G401.6 (cell line): Measurements from ENCODE around the gene BOD1L1.

Source experiments
- FAIRE-seq: peaks from 2 replicates; lab custom pipeline; 2012; peaks lifted over from hg19 to GRCh38; lab: Jason Lieb, UNC

The BOD1L1 gene

DNA sequence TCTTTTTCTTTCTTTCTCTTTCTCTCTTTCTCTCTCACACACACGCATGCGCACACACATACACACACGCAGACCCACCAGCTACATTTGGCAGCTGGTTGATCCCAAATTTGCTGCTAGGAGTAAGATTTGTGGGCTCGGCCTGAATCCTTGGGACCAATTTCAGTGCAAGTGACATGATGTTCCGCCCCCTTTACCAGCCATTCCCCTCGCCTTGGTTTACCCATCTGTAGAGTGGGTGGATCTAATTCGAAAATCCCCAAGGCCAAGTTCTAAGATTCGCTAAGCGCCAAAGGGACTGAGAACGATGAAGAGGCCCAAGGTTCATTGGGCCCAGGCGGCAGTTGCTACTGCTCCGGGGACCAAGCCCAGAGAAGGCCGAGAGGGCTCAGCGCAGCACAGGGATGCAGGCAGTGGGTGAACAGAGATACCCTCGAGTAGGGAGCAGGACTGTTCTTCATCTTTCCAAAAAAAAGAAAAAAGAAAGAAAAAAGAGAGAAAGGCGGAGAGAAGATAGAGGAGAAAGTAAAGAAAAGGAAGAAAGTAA, 89.0 kb downstream of the BOD1L1 start:
- FAIRE-seq = no peak

DNA sequence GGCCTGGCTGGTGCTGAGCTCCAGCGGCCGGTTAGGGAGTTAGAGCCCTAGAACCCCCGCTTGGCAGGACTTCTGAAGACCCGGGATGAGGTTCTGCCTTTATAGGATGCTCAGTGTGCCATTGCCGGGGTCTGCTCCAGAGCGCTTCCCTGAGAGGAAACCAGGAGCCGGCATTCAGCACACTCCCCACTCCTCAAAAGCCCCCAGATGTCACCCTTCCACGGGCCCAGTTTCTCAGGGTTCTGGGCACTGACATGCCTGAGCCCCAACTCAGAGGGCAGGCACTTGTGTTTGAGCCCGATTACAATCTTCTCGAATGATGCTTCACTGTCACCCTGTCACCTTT, 89.7 kb downstream of the BOD1L1 start:
- FAIRE-seq = no peak

DNA sequence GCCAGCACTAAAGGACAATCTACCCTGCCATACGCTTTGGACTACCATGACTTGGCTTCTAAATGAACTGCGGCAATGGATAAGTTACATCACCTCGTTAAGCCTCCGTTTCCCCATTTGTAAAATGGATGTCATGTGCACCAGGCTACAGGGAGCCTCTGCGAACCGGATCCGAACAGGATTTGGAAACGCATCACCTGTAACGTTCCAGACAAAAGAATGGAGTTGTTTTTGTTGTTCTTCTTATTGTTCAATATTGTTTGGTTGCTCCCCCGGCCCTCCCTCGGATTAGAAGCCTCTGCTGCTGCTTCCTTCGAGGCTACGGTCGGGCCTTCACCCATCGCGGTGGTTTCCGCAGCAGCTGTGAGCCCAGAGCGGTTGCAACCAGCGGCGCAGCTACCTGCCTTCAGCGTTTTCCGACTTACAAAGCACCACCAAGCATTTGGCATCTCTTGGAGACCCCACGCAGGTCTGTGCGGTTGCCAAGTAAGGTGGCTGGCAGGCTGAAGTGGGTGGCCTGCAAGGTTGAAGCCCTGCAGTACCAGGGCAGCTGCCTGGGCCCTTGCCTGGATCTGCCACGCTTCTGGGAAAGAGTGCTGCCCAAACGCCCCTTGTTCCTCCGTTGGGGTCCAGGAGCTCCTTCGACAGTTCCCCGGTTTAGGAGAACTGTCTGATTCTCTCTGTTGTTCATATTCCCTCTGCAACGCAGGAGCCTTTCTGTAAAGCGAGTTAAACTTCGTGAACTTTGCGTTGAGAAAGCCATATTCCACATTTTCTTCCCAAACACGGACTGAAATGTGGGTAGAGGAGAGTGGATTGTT, 90.3 kb downstream of the BOD1L1 start:
- no peak for FAIRE-seq

DNA sequence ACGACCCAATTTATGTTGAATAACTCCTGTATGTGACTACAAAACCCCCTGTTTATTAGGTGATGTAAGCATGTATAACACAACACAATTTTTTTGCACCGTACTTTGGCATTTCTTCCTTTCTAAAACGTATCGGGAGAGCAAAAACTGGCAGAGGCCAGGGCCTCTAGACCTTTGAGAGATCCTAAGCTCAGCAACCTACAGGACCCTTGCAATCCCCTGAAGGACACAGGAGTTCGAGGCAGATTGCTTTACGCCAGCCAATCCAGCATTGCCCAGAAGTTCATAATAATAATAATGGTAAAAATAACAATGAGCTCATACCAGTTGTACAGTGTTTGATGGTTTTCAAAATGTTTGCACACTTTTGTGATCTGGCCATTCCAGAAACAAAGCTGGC, 90.9 kb downstream of the BOD1L1 start:
- no peak for FAIRE-seq

DNA sequence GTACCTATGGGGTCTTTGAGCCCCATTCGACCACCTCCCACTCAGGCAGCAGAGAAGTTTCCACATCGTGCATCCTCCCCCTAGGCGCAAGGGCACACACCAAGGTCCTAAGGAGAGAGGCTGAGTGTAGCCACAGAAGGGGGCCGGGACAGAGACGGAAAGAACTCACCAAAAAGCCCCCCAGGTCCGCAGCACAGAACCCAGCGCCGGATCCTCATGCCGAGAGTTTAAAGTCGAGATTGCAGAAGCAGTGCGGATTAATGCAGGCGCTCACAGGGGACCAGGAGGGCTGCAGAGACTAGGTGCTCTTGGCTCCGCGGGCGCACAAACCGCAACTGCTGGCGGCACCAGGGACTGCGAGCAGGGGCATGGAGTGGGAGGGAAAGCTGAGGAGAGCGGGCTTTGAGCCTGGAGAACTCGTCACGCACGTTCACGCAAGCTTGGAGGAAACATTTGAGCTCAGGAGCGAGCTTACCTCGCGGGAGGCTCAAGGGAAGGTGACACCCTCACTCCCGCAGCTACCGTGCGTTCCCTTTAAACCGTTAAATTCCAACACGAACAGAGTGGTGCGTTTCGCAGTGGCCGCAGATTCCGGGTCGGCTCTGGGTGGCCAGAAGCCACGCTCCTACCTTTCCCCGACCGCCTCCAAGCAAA, 91.7 kb downstream of the BOD1L1 start:
- no peak for FAIRE-seq

DNA sequence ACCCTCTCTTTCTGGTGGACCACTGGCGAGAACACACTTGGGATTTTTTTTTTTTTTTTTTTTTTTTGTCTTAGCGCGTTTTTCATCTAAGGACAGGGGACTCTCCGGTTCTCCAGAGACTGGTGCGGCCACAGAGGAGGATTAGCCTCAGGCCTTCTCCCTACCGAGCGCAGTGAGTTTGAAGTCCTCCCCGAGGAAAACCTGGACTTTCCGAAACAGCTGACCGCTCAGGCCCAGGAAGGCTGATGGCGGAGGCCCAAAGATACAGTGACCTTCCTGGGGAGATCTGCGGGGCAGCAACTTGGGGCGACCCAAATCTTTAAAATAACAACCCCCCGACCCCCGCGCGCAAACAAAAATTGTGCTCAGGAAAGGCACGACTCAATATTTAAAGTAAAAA, 92.4 kb downstream of the BOD1L1 start:
- no peak for FAIRE-seq

DNA sequence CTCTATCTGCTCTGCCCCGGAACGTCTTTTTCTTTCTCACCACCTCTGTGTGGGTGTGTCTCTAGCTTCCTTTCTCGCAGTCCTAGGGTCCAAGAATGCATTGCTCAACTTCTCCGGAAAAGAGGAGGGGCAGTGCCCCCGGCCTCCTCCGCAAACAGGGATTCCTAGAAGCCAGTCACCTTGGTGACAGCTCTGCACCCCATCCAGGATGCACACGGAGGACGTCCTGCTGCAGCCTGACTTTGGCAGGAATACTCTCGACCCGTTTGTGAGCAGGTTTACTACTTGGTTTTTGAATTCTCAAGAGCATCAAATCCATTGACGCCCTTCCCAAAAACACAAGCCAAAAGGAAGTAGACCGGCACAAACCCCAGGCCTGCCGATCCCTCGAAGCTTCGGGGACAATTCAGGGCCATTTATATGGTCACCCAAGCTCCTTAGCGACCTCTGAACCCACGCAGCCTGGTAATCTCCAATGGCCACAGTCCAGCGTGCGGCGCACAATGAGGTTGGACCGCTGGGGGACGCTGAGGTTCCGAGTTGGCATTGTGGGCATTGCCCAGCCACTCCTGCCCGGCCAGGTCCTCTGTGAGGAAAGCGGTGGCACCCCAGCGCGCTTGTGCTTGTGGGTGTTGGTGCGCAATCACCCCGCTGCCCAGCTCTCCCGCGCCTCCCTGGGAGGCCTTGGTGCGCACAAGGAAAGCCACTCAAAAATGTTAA, 93.0 kb downstream of the BOD1L1 start:
- no peak for FAIRE-seq

DNA sequence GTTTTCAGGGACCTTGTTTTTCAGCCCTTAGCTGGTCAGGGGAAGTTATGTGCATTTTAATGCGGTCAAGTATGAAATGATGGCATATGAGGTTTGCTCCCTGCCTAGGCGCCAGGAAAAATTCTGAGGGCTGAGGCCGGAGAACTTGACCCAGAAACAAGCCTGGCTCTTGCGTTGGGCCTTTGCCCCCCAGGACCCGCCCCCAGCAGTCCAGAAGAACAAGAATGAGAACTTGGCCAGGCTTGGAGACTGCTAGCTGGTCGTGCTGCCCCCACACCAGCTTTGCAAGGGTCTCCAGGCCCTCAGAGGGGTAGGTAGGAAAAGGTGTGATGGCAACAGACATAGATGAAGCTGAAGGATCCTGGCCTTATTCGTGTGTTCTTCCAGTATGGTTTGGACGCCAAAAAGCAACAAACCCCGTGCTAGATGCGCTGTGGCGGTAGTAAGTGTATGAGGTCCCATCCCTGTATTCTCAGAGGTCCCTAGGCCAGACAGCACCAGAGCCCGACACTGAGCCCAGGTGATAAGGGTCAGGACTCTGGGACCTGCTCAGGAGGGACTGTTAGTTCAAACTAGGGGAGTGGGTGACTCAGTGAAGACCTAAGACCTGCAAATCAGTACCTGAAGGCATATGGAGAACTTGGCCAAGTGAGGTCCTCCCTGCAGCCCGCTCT, 93.7 kb downstream of the BOD1L1 start:
- no peak for FAIRE-seq

DNA sequence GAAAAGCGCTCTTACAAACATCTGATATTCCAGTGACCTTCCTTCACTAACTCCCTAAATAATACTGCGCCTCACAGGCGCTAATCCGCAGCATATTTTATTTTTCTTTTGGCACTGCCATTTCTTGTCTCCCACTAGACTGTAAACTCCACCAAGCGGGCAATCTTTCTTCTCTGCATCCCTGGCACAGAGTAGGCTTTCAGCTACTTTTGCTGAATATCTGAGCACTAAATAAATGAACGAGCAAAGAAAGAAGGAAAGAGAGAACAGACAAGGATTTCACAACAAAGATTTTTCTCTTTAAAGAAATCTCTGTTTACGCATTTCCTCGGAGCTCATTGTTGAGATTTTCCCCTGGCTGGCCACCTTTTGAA, 95.9 kb downstream of the BOD1L1 start:
- no peak for FAIRE-seq

DNA sequence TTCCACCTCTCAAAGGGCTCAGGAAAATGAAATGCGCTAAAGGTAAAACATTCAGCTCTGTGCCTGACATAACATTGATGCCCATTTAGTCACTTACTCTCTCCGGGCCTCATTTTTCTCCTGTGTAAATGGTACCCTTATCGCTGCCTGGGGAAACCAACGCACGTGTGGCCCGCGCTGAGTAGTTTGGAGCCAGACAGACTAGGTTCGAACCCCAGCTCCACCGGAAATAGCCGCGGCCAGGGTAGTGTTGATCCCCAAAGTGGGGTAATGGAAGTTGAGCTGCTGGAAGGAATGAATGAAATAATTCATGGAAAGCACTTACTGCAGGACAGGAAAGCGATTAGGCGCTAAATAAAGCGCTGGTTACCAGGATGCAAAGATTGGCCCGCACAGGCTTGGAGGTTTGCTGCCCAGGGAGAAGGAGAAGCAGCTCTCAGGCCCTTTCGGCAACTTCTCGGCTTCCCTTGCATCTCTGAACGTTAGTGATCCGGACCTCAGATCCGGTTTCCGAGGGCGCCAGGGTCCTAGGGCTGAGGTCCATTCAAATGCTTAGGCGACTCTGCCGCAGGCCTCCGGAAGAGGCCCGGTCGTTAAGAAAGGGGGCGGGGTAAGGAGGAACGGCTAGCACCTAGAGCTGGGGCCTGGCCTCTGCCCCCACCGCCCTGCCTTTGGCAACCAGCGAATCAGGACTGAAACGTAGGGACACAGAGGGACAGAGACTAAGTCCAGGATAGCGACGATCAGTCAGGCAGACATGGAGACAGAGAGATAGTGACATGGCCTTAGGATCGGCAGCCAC, 96.5 kb downstream of the BOD1L1 start:
- FAIRE-seq = no peak

DNA sequence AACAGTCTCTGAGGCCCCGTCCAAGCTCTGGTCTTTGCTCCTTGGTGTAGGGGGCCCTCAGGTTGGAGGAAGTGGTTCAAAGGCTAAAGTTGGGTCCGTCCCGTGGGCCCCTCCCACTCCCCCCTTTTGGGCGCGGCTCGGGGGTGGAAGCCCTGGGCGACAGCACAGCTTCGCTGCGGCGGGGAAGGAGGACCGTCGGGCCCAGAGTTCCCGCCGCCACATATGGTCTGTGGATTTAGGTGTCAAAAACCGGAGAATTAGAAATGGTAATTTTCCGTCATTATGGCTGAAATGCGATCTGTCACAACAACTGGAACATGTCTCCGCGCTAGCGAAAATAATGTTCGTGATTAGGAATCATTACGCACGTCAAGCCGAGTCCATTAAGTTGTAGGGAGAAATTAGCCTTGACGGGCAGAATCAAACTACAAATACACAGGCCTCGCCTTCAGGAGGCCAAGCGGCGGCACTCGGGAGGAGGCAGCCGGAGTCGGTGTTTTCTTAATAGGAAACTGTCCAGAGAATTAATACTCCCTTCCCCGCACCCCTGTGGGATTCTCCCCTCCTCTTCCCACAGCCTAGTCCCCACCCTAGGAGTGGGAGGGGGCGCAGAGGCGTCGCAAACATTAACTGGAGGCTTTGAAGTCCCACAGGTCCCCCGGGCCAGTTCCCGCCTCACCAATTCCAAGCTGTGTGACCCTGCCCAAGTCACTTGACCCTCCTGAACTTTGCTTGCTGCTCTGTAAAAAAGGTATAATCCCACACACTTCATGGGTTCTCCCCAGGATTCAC, 98.2 kb downstream of the BOD1L1 start:
- FAIRE-seq = no peak

DNA sequence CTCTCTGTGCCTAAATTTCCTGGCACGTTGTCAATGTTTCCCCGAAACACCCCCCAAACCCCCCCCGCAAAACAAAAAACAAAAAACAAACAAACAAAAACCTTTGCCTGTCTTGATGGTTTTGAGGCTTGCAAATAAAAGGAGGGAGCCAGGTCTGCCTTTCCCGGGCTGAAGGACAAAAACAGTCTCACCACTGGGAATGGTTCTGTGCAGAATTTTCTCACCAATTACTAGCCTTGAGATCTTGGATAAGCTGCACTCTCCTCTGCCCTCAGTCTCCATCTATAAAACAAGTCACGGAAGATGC, 98.8 kb downstream of the BOD1L1 start:
- no peak for FAIRE-seq

DNA sequence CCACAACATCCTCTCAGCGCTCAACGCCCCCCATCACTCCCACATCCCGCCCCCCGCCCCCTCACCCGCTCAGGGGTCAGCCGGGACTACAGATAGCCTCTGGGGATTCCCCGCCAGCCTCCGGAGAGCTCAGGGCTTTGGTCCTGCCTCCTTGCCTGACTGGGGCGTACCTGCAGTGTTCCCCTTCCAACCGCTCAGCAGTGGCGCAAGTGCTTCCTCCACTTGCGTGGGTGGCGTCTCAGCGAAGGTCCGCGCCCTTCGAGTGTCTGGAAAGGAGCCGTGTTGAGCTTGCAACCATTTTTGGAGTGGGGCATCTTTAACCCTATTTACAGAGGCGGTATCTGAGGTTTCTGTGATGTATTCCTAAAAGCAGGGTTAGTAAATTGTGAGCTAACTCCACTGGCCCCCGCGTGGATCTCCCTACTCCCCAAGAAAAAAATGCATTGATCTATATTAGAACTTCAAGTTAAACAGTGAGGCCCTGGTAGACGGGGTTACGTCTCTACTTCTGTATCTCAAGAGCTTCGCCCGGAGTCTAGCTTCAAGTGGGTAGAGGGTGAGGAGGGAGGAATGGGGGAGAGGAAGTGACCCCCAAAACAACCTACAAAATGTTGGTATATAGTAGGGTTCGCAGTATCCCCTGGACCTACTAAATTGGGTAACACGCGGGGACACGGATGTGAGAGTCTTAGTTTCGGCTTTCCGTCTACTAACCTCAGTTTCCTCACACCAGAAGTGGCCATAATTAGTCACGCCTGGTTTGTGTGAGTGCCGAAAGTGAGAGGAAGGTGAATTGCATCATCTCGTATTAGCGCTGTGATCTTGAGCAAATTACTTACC, 99.3 kb downstream of the BOD1L1 start:
- no peak for FAIRE-seq

DNA sequence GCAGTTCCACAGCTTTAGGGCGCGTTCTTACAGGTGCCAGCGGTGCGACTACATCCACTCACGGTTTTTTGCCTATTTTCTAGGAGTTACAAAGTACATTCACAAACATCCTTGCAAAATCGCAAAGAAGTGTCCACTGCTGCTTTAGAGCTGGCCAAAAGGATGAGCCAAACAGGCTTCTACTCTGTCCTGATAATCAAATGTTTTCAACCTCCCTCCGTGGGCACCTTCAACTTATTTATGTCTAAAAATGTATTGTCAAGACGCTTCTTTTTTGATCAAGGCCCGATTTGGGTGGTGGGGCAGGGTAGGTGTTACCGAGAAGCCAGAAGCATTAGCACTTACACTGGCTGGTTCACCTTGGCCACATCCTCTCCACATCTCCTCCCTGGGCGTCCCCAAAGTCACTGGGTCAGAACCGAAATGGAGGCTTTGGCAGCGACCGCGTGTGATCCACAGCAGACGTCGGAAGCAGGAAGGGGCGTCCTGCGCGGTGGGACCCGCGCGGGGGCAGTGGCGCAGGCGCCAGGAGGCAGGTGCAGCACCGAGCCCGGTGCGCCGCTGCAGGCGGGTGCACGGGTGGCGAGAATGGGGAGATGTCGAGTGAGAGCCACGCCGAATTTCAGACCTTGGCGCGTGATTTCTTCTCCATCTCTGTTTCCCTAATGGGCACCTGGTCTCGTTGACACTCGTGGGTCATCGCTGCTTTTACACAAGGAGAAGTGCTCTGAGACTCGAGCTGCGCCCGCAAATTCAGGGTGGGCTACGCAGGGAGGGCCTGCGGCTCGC, 100.1 kb downstream of the BOD1L1 start:
- no peak for FAIRE-seq

DNA sequence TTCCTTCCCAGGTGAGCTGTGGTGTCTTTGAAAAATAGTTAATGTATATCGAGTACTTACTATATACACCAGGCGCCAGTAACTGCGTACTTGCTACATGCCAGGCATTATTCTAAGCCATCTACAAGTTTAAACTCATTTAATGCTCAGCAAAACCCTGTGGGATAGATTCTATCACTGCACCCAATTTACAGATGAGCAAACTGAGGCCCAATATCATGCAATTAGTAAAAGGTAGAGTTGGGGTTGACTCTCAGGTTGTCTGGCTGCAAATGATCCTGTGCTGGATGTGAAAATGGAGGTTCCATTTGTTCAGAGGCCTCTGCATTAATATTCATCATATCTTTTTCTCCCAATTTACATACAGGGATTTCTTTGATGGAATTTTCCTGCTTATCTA, 100.9 kb downstream of the BOD1L1 start:
- no peak for FAIRE-seq

DNA sequence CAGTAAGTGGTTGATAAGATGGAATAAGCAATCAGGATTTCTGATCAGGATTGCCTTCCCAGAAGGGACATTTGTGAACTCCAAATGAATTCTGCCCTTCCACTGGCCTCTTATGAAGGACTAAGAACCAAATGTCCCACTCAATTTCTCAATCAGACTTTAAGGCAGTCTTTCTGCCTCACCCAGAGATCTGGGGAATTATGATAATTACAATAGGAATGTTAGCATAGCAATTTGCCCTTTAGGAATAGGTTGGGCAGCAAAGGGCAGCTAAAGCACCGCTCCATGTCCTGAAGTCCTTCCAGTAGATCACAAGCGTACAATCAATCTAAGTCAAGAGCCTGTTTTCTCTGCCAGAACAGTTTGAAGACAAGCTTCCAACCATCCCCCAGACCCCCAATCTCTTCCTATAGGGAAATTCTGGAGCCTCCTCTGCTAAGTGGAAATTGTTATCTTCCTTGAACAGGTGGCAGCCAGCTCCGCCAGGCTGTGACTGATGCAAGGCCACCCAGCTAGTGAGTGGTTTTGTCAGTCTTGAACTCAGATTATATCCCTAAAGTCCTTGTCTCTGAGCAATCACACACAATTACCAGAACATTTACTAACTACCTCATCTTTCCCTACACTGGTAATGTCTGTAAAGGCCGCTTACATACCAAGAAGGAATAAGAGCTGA, 101.8 kb downstream of the BOD1L1 start:
- FAIRE-seq = no peak

DNA sequence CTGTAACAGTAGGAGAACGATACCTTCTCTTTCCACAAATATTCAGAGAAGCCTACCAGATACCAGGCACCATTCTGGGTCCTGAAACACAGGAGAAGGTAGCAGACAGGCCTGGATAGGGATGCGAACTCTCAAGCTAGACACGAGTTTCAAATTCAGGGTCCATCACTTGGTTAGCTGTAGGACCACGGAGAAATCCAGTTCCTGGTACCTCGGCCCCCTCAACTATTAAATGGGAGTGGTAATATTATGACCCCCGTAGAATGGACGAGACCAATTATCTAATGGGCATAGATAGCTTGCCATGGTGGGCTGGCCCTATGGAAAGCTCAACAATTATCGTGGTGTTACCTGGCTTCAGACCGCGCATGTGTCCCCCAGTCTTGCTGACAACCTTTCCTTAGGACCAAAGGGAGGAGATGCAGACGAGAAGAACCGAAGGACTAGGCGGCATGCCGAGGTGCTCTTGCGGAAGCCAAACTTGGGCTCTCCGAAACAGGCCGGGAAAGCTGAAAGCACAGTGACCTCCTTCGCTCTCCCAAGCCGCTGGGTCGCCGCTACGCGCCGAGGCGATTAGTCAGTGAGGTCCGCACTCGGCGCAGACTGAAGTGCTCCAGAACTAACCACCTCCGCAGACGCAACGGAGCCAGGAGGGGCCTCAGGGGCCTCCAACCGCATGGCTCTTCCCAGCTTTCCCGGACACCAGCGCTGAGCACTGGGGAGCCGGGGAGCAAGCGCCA, 102.9 kb downstream of the BOD1L1 start:
- no peak for FAIRE-seq
